EH (cell line): Measurements from ENCODE around the gene RABL6.
"Not testable (repeated sequence)": the region's sequence is repeated elsewhere in the genome, so short reads cannot be mapped to it uniquely, and the experiment has no call there.

ENCODE experiments used
- DNase-seq: peaks from one replicate; pipeline ENCODE4 v3.0.0-alpha.2; 2015; ENCODE audit warnings: low read depth

The RABL6 gene

GRCh38 chr9:136821826-136822544, 14.2 kb downstream of the RABL6 start:
- DNase-seq, result no peak

DNA sequence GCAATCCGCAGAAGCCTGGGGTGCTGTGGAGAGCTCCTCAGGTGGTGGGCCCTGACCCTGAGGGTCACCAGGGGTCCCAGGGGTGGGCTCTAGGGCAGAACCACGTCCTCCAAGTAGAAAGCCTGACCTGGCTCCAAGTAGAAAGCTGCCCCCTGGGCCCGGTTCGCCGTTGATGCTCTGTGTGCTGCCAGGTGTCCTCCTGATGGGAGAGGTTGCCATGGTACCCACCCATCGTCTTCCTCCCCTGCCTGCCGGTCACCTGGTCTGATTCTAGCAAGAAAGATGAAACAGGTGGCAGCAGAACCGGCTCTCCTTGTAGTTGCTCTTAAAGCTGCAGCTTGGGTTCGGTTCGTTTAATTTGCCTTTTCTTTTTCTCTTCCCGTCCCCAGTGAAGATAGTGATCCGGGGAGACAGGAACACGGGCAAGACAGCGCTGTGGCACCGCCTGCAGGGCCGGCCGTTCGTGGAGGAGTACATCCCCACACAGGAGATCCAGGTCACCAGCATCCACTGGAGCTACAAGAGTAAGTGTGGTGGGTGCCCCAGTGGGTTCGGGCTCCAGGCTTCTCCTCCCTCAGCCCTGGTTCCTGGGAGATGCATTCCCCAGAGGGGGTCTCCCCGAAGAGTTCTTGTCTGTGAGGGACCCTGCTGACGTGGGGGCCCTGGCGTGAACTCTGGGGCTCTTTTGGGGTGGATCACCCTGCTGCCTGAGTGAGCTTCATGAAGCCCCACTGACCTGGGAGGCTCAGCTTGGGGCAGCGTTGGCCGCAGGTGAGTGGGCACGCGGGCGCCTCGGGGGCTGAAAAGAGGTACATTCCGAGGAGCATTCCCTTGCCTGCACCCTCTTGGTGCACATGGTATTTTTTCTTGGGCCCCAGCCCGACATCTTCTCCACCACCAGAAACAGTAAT, 15.6 kb downstream of the RABL6 start:
- no peak for DNase-seq

DNA sequence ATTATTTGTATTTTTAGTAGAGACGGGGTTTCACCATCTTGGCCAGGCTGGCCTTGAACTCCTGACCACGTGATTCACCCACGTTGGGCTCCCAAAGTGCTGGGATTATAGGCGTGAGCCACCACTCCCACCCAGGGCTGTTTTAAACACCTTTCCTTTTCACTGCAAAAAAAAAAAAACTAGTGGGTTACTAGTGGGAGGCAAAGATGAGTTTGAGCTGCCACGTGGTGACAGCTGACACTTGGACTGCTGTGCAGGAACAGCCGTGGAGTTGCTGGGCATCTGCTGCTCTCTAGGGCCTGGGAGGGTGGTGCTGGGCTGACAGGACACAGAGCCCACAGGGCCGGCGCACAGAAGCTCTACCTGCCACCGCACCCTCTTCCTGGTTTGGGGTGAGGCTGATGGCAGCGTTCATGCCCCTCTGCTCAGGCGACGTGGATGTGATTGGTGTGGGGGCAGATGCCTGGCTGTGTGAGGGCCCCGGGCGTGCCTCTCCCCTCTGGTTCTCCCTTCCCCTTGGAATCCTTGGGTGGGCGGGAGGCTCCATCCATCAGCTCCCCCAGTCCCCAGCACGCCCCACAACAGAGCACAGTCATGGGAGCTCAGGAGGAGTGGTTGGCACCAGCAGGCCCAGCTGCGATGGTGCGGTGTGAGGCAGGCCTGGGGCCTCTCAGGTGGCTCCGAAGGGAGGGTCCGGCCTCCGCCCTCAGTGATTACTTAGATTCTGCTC, 16.9 kb downstream of the RABL6 start:
- DNase-seq, result no peak

- no peak for DNase-seq
Measured at GRCh38 chr9:136825295-136826187, 17.8 kb downstream of the RABL6 start.

DNA sequence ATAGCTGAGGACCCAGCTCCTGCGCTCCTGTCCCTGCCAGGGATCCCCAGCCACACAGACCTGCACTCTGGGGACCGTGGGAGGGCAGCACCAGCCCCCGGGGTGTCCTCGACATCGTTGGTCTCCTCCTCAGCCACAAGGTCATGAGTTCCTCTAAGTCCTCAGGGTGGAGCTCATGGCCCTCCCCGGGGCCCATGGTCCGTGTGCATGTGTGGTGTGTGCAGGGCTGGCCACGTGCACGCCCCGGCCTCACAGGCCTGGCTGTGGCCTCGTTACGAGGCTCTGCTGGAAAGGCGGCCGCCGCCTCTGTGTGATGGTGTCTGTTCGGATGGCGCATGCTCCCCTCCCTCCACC, 18.4 kb downstream of the RABL6 start:
- DNase-seq, result no peak

- DNase-seq, result no peak
Measured at GRCh38 chr9:136826703-136827582, 19.2 kb downstream of the RABL6 start.

- no peak for DNase-seq
Measured at GRCh38 chr9:136827794-136828473, 20.2 kb downstream of the RABL6 start.

DNA sequence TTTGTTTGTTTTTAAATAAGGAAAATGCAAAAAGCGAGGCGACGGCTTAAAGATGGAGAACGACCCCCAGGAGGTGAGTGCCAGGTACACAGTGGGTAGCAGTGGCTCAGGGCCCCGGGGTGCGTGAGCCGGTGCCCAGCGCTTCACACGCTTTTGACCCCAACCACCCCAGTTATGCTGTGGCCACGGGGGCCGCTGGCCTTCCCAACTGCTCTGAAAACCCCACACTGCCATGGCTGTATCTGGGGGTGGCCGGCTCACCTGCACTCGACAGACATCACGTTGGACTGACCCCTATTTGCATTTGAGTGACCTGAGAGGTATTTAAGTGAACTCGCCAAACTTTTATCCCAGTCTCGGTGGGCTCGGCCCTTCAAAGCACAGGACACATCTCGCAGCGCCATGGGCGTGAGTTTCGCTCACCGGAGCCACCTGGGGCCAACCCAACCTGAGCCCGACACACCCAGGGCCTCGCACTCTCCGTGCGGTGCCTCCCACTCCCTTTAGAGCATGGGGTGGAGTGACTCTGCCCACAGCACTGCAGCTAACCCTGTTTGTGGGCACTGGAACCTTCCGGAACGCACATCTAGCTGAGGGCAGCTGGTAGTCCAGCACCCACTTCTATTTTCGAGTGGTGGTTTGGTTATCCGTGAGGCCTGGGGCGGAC, 20.9 kb downstream of the RABL6 start:
- DNase-seq, result no peak

DNA sequence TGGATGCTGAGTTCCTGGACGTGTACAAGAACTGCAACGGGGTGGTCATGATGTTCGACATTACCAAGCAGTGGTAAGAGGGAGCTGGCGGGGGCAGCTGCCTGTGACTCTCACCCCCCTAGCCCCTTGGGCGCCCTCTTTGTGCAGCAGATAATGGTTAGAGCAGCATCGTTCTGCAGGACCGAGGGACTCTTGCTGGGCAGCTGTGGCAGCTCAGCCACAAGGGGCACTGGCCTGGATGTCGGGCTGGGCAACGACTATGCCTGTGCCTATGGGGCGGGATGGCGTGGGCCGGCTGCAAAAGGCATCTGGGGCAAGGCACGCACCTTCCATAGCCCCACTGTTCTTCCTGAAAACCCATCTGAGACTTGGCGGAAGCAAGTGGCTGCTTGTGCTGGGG, 21.7 kb downstream of the RABL6 start:
- DNase-seq, result no peak

DNA sequence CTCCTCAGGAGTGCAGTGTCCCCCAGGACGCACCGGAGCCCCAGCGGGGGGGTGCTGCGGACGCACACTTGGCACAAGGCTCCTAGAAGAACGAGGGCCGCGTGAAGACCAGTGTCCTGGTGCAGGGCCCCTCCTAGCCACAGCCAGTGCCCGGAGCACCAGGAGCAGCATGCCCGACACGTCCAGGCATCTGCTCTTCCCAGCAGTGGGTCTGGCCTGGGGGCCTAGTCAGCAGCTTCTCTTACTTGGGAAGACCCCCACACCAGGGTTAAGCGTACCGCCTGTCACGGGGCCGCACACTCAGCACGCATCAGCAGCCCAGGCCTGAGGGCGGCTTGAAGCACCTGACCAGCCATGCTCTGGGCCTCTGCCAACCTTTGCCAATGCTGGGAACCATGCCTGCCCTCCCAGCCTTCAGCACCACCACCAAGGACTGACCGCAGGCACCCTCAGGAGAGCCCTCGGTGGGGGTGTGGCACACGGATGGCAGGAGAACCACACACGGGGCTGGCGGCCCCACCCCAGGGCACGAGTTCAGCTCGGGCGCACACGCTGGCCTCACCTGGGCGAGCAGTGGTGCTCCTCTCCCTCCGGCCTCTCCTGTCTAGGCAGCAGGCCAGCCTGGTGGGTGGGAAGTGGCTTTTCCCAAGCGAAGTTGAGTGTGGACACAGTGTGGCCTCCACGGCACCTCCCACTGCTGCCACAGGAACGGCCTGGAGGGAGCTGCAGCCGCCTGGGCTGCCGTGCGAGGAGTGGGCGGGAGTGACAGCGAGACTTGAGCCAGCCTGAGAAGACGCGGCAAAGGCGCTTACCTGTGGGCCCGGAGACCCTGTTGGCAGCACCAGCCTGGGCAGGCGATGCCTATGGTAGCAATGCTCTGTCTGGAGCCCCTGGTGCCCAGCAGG, 22.5 kb downstream of the RABL6 start:
- no peak for DNase-seq

GRCh38 chr9:136831002-136831719, 23.4 kb downstream of the RABL6 start:
- no peak for DNase-seq

GRCh38 chr9:136831720-136832104, 24.0 kb downstream of the RABL6 start:
- no peak for DNase-seq

- no peak for DNase-seq
Measured at GRCh38 chr9:136832581-136832980, 24.8 kb downstream of the RABL6 start.

GRCh38 chr9:136833381-136834048, 25.8 kb downstream of the RABL6 start:
- not testable (repeated sequence) for DNase-seq

GRCh38 chr9:136835162-136835931, 27.6 kb downstream of the RABL6 start:
- DNase-seq, result no peak
